GM18861 (cell line): Measurements from ENCODE around the gene FOXI1.
A peak's percentile ranks its signal among the peaks of the same experiment; 100 is the strongest.

Experiments
- ATAC-seq: cut with Tn5 transposase; IDR thresholded peaks from one replicate; pipeline ENCODE4 v1.9.1; 2021; ENCODE audit not compliant: unreplicated experiment

Gene FOXI1

DNA sequence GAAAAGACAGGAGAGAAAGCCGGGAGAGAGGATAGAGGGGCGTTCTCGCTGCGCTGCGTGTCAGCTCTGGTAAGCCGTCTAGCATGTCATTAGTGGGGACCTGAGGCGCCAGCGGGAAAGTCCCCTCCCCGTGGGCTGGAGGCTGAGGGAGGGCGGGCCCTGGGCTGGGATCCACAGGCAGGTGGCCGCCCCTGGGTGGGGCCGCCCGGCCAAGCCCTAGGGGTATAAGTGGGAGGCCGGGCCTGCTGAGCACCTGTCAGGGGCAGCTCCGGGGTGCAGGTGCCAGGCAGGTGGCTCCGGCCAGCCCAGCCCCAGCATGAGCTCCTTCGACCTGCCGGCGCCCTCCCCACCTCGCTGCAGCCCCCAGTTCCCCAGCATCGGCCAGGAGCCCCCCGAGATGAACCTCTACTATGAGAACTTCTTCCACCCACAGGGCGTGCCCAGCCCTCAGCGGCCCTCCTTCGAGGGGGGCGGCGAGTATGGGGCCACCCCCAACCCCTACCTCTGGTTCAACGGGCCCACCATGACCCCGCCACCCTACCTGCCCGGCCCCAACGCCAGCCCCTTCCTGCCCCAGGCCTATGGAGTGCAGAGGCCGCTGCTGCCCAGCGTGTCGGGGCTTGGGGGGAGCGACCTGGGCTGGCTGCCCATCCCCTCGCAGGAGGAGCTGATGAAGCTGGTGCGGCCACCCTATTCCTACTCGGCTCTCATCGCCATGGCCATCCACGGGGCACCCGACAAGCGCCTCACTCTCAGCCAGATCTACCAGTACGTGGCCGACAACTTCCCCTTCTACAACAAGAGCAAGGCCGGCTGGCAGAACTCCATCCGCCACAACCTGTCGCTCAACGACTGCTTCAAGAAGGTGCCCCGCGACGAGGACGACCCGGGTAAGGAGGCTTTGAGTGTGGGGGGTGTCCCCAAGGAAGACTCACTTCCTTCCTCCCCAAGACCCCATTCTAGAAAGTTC, at the start of gene FOXI1:
FOXI1 (plus strand) TSS at position 256 of the 970 bp plus-strand sequence; CDS start at position 317, 61 bp downstream.
- ATAC-seq = no peak

DNA sequence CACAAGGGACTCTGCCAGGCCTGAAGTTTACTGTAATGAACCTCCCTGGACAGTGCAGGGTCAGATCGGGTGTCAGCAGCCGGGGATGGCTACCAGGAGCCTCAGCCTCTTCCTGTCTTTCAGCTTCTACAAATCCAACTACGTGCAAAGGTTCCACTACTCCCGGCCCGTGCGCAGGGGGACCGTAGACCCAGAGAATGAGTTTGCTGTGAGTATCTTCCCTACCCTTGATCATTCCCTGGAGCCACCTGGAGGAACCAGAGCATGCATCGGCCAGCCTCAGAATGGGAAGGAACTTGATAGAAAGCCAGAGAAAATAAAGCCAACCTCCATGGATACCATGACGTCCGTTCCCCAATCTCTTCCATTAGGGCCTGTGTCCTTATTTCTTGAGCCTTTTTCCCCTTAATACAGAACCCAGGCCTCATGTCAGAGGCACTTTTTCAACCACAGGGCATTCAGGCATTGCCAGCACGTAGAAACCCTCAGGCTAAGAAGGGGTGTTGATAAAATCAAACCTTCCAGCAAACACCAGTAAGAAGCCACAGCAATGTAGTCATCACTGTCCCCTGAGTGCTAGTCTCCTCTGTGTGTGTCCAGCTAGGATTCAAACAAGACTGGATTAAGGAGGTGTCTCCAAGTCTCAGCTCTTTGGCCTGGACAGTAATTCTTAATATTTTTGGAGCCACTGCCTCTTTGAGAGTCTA, 49.0 kb upstream of the FOXI1 start:
- ATAC-seq = no peak

DNA sequence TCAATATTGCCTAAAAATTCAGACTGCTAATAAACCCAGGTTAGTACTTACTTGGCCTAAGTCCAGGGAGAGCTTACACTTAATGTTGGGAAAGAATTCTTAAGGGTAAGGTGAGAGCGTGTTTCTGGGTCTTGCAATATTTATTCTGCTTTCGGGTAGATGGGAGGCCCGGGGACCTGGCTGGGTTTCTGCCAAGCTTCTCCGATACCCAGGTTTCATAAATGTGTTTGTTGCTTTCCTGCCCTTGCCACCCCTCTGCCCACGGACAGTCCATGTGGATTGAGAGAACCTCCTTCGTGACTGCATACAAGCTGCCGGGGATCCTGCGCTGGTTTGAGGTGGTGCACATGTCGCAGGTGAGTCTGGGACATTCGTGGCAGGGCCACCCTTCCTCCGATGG, 48.4 kb upstream of the FOXI1 start:
- no peak for ATAC-seq

DNA sequence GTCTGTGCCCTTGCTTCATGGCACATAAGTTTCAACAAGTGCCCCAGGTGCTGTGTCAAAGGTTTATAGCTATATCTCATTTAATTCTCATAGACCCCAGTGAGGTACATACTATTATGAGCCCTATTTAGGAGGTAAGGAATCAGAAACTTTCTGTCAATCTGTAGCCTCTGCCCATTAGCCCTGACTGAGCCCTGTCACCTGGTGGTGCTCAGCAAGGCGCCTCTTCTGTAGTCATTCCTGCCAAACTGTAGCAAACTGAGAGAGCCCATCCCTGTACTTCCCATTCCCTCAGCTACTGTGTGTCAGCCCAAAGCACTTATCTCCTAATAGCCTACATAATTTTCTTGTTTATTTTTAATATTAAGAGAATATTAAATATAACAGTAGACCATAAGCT, 46.5 kb upstream of the FOXI1 start:
- ATAC-seq = no peak

DNA sequence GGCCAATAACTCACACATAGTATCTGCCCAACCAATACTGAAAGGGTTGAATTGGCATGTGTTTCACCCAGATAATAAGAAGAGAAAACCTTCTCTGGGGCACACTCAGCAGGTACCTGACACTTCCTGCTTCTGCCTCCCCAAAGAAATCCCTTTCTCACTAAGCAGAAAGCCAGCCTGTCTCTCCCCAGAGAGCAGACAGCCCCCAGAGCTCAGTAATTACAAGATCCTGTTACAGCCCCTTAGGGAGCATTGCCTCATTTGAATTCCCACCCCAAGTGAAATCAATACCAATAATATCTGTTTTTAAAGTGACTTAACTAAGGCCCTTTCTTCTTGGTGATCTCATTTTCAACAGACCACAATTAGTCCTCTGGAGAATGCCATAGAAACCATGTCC, 38.5 kb upstream of the FOXI1 start:
- ATAC-seq = peak; percentile 66

DNA sequence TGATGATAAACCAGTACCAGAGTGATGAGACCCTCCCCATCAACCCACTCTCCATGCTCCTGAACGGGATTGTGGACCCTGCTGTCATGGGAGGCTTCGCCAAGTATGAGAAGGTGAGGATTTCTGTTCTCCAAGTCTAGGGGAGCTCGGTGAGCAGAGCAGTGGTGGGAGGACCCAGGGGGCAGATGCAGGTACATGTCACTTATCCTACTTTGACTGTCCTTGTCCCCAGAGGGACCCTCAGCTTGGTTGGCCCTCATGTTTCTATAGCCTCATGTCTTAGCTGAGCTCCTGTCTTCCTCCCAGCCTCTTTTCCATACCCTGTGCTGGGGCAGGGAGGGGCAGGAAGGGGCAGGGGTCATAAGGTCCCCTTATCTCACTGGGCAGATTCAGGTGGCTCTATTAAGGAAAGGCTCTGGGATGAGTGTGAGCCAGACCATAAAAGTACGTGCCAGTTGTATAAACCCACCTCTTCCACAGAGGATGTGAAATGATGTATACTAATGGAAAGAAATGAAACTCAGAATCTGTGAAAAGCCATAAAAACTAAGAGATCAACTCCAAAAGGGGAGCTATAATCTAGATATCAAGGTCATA, 38.0 kb upstream of the FOXI1 start:
- ATAC-seq = no peak

DNA sequence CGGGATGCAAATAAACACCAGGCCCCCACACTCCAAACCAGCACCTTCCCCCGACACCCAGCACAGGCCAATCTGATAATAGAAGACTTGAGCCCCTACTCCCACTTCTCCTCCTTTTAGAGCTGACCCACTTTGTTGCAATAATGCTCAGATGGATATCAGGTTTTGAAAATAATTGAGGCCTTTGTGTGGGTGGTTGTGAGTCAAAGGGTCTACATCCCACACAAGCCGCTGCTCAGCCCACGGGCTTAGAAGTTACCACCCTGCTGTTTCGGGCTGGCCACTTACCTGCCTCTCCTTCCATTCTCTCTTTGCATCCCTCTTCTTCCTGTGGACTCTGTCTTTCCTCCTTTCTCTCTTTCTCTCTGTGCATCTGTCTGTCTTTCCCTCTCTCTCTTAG, 36.2 kb upstream of the FOXI1 start:
- no peak for ATAC-seq

DNA sequence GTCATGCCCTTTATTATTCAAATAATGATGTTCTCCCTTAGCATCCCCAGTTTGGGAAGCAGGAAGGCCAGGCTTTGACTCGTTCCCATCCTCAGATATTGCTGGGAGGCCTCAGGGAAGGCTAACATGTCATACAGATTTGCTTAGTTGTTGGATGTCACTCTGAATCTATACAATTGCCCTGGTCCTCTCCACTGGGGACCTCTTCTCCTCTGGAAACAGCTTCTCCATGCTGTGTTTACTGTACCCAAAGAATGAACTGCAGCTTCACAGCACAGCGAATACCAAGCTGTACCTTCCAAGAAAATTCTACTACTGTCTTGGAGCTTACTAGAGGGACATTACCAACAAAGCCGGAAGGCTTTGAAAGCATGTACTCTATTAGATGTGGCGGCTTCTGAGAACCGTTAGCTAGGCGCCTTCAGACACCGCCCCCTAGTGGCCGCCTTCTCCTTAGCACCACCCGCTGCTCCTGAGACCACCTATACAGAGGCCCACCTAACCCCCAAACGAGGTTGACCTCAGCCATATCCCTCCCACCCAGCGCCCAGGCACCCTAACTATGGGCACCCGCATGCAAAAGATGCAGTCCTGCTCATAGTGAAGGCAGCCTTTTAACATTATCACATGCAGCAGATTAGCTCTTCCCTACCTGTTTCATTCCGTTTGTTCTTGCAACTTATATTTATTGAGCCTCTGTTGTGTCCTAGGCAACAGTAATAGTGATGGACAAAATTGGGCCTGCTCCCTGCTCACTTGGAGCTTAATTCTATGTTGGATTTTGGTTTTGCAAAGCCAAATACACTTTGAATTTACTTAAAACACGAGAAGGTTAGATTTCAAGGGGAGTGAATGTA, 34.9 kb upstream of the FOXI1 start:
- ATAC-seq = no peak

DNA sequence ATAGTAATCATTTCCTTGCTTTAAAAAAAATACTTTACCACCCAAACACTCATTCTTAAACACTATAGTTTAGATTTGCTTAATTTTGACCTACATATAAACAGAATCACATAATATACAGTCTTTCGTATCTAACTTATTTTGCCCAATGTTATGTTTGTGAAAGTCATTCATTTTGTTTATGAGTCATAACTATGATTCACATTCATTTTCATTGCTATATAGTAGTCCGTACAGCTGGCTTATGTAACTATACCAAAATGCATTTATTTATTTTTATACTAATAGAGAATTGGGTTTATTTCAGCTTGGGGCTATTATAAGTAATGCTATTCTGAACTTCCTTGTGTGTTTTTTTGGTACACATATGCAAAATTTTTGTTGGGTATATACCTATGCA, 33.9 kb upstream of the FOXI1 start:
- ATAC-seq = no peak

DNA sequence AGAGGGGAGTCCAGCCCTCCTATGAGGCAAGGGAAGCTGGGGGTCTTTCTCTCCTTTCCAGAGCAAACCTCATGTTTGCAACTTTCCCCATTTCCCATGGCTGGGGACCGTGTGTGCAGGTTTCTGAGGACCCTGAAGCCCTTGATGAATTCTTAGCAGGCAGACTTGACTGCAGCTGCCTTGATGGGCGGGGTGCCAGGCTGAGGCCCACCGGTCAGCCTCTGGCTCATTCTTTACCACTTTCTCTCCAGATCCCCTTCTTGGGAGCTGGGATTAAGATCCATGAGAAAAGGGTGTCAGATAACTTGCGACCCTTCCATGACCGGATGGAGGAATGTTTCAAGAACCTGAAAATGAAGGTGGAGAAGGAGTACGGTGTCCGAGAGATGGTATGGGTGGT, 30.0 kb upstream of the FOXI1 start:
- ATAC-seq = no peak

DNA sequence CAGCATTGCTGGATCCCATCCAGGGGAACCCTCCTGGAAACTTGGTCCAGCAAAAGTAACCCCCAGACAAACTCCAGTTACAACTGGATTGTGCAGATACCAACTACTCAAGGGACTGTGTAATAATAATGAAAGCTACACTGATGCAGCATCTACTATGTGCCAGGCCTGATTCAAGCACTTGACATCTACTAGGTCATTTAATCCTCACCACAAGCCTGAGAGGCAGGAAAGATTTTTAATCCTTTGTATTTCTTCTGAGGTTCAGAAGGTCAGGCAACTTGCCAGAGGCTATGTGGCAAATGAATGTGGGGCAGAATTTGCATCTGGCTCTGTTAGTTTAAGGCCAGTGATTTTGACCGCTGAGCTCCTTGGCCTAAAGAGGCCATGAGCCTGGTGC, 29.5 kb upstream of the FOXI1 start:
- ATAC-seq = no peak

DNA sequence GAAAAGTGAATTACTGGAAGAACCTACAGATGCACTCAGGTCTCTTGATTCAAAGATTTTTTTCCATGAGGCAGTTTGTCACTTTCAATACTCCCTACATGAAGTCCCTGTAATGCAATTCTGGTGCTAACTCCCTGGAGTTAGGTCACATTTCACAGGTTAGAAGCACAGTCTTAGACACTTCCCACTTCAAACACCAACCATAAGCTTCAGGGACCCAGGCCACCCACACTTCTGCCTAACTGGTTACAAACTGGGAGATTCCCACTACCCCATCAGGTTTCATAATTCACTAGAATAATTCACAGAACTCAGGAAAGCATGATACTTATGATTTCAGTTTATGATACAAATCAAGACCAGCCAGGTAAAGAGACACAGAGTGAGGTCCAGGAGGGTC, 29.0 kb upstream of the FOXI1 start:
- no peak for ATAC-seq

DNA sequence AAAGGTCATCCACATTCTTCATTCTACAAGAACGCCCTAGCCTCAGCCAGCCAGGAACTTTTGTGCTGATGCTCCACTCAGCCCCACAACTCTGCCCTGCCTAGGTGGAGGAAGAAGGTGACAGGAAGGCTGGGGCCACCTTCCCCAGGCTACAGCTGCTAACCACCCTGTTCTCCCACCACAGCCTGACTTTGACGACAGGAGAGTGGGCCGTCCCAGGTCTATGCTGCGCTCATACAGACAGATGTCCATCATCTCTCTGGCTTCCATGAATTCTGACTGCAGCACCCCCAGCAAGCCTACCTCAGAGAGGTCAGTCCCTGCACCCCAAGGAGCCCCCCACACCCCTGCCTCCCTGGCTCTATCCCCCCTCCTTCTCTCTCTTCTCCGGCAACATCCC, 28.2 kb upstream of the FOXI1 start:
- ATAC-seq = no peak

DNA sequence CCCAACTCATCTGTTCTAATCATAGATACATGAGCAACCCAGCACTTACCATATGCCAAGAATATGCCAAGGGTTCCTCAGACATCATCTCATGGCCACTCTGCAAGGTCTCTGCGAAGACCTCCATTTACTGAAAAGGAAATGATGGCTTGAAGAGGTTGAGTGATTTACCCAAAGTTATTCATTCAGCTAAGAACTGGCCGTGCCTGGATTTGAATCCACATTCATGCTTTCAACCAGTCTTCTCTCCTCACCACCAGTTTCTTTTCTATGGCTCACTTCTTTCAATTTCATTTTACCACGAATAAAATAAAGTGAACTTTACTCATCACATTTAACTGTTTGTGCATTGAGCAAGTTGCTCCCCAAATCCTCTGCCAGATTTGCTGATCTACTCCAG, 27.2 kb upstream of the FOXI1 start:
- ATAC-seq = no peak

DNA sequence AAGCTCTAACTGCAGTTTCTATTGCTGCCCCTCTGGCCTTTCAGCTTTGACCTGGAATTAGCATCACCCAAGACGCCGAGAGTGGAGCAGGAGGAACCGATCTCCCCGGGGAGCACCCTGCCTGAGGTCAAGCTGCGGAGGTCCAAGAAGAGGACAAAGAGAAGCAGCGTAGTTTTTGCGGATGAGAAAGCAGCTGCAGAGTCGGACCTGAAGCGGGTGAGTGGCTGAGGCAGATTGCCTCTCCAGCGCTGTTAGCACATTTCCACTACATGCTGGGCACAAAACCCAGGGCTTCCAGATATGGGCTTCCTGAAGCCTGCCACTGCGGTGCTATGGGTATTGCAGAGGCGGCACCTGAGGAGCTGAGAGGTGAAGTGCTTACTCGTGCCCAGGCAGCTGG, 26.8 kb upstream of the FOXI1 start:
- ATAC-seq = no peak

DNA sequence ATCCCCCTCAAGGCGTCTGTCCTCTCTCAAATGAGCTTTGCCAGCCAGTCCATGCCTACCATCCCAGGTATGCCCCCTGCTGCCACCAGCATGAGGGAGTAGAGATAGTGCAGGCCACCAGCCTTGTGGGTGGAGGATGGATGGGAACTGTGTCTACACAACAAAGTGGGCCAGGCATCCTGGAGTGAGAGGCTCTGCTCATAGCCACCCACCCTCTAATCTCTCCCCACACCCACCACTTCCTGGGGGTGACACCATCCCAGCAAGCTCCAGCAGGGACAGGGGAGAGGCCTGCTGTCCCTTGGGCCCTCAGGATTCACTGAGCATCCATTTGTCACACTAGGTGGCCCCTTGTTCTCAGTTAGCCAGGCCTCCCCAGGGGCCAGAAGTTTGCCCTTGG, 25.5 kb upstream of the FOXI1 start:
- ATAC-seq = no peak

DNA sequence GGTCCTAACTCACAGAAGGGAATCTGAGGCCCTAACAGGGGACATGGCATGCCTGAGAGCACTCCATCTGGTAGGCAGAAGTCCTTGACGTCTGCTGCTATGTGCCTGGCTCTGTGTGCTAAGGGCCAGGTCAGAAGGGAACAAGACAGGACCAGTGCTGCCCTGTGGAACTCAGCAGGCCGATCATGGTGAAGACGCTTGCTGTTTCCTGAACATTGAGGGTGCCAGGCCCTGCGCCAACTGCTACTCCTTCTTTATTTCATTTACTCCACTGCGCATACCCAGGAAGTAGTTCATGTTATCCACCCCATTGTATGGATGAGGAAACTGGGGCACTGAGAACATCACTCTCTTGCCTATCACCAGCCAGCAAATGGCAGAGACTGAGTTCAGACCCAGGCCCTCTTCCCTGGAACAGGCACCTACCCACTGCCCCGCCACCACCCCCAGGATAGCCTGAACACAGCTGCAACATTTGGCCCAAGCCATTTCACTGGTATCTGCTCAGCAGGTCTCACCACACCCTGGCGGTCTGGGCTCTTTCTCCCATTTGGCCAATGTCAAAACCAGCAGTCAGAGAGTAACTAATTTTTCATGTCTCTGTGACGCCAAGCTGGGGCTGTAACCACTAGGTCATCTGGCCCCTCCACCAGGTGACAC, 24.8 kb upstream of the FOXI1 start:
- no peak for ATAC-seq

DNA sequence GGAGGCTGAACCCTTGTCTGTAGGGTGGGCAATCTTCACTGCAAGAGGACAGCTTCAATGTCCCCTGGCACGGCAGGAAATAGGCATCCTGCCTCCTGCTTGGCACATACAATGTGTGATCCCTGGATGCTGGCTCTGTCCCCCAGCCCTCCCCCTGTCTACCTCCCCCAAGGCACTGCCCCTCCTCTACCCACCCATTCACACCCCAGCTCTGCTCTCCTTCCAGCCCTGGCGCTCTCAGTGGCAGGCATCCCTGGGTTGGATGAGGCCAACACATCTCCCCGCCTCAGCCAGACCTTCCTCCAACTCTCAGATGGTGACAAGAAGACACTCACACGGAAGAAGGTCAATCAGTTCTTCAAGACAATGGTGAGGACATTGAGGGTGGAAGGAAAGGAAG, 24.1 kb upstream of the FOXI1 start:
- ATAC-seq = no peak

DNA sequence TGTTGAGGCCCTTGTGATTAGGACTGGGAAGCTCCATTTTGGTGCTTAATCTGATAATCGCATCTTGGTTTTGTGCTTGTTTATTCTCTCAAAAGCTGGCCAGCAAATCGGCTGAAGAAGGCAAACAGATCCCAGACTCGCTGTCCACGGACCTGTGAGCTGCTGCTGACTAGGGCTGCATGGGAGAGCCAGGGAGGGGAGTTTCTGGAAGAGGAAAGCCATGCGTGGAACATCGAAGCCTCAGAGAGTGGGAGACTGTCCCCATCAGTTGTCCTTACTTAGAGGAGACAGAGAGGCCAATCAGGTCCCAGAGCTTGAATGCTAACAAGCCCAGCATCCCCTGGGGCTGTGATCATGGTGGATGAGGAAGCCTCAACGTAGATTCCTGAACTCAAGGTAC, 23.0 kb upstream of the FOXI1 start:
- ATAC-seq = no peak

DNA sequence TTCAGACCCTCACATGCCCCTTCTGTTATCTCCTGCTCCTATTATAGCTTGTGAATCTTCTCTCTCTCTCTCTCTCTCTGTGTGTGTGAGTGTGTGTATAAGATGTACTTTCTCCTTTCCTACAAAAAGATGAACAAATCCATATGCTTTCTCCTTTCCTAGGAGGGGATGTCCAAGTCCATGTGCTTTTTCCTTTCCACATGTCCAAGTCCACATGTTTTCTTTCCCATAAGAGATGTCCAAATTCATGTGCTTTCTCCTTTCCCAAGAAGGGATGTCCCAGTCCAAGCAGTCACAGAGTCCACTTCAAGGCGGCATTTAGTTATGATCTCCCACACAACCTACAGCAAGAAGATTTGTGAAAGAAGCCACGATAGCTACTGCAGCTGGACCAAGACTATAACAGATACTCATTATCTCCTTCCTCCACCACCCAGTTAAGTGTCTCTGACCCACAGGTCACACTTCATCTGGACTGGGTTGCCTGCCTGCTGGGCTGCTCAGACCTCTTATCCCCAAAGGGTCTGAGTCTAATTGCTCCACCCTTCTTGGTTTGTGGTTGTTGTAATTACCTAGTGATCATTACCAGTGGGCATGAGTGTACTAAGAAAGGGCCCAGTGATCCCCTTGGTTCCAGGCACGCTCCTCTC, 18.4 kb upstream of the FOXI1 start:
- no peak for ATAC-seq
